GM23338 (cell line): ENCODE measurements around the gene XYLT1. TPM values are rescaled to one million over a fixed set of nuclear protein-coding genes. Genes with fewer than 3 reads are reported as not detected.

Source experiments
- ATAC-seq: fragments of 200-7000 bp; cut with Tn5 transposase; 3 replicates; pipeline ENCODE4 v1.9.1; 2020
- DNase-seq: peaks from one replicate; pipeline ENCODE4 v3.0.0-alpha.2; 2015; ENCODE audit warnings: low spot score
- H2AFZ ChIP-seq: fragments of 200-600 bp; sonication (generic); 2 replicates; pipeline ENCODE4 v1.8.0; 2016; ENCODE audit warnings: antibody characterized with exemption, mild to moderate bottlenecking, moderate library complexity
- H3F3A ChIP-seq: fragments of 200-600 bp; sonication (generic); replicated peaks from 2 replicates; pipeline ENCODE4 v1.8.0; 2017; ENCODE audit warnings: antibody characterized with exemption, mixed run types, low read depth
- H3K27ac ChIP-seq: fragments of 200-600 bp; sonication (generic); 2 replicates; pipeline ENCODE4 v1.6.1; 2016; ENCODE audit warnings: low read depth
- H3K27me3 ChIP-seq: fragments of 200-600 bp; sonication (generic); 2 replicates; pipeline ENCODE4 v1.8.0; 2016; ENCODE audit warnings: mild to moderate bottlenecking, mixed run types, moderate library complexity; ENCODE audit not compliant: insufficient read depth
- H3K36me3 ChIP-seq: fragments of 200-600 bp; sonication (generic); 2 replicates; pipeline ENCODE4 v1.8.0; 2016; ENCODE audit warnings: mild to moderate bottlenecking; ENCODE audit not compliant: insufficient read depth
- H3K4me1 ChIP-seq: fragments of 200-600 bp; sonication (generic); 2 replicates; pipeline ENCODE4 v1.8.0; 2016; ENCODE audit warnings: mild to moderate bottlenecking, moderate library complexity; ENCODE audit not compliant: insufficient read depth
- H3K4me2 ChIP-seq: fragments of 200-600 bp; sonication (generic); 2 replicates; pipeline ENCODE4 v1.7.1; 2017; ENCODE audit warnings: mixed run types
- H3K4me3 ChIP-seq: fragments of 200-600 bp; sonication (generic); 2 replicates; pipeline ENCODE4 v1.6.1; 2016; ENCODE audit warnings: mixed run types
- H3K79me2 ChIP-seq: fragments of 200-600 bp; sonication (generic); replicated peaks from 2 replicates; pipeline ENCODE4 v1.8.0; 2017; ENCODE audit warnings: mild to moderate bottlenecking; ENCODE audit not compliant: insufficient read depth
- H3K9me2 ChIP-seq: fragments of 200-600 bp; sonication (generic); 2 replicates; pipeline ENCODE4 v1.8.0; 2017; ENCODE audit not compliant: insufficient read depth
- H4K20me1 ChIP-seq: fragments of 200-600 bp; sonication (generic); replicated peaks from 2 replicates; pipeline ENCODE4 v1.8.0; 2017; ENCODE audit warnings: mild to moderate bottlenecking; ENCODE audit not compliant: insufficient read depth
- H3K27ac Mint-ChIP-seq: 2 replicates; pipeline ENCODE4 v1.8.0; 2020; ENCODE audit warnings: inconsistent platforms, mild to moderate bottlenecking, moderate library complexity, mixed read lengths
- H3K27me3 Mint-ChIP-seq: 3 replicates; pipeline ENCODE4 v1.8.0; 2022; ENCODE audit warnings: low read depth, mild to moderate bottlenecking, moderate library complexity, mixed read lengths, inconsistent platforms; ENCODE audit not compliant: insufficient read depth, poor library complexity
- H3K36me3 Mint-ChIP-seq: 3 replicates; pipeline ENCODE4 v1.8.0; 2021; ENCODE audit warnings: low read depth, mild to moderate bottlenecking, inconsistent platforms, moderate library complexity, mixed read lengths
- H3K4me1 Mint-ChIP-seq: 3 replicates; pipeline ENCODE4 v1.8.0; 2020; ENCODE audit warnings: mild to moderate bottlenecking, inconsistent platforms, mixed read lengths
- H3K4me3 Mint-ChIP-seq: 3 replicates; pipeline ENCODE4 v1.8.0; 2021; ENCODE audit warnings: moderate library complexity, mild to moderate bottlenecking, inconsistent platforms, mixed read lengths
- H3K9me3 Mint-ChIP-seq: 3 replicates; pipeline ENCODE4 v1.8.0; 2020; ENCODE audit warnings: moderate library complexity, mild to moderate bottlenecking, inconsistent platforms, mixed read lengths
- CREB1 ChIP-seq: fragments of 250-450 bp; sonication (Bioruptor Pico); IDR thresholded peaks from 2 replicates; pipeline ENCODE4 v1.5.0; 2020; ENCODE audit warnings: low read depth, mild to moderate bottlenecking, moderate library complexity
- CTCF ChIP-seq, 2 experiments: fragments of 200-600 bp in 1 of 2; sonication (generic) in 1 of 2; conservative IDR thresholded peaks; 2 replicates each; pipeline versions ENCODE4 v1.5.1 to v1.6.1; 2016 to 2017; ENCODE audit warnings: antibody characterized with exemption in 2 of 2, low read depth in 2 of 2, mild to moderate bottlenecking in 2 of 2, moderate library complexity in 1 of 2
- ETS1 ChIP-seq: IDR thresholded peaks from 2 replicates; pipeline ENCODE4 v1.6.1; 2016; ENCODE audit warnings: antibody characterized with exemption
- EZH2 ChIP-seq: fragments of 200-600 bp; sonication (generic); IDR thresholded peaks from one replicate; pipeline ENCODE4 v1.8.0; 2017; ENCODE audit warnings: antibody characterized with exemption, mild to moderate bottlenecking, low read depth; ENCODE audit not compliant: unreplicated experiment
- EZH2phosphoT487 ChIP-seq: fragments of 200-600 bp; sonication (generic); IDR thresholded peaks from one replicate; pipeline ENCODE4 v1.8.1; 2018; ENCODE audit warnings: antibody characterized with exemption; ENCODE audit not compliant: unreplicated experiment
- JUNB ChIP-seq: IDR thresholded peaks from one replicate; pipeline ENCODE4 v1.6.1; 2016; ENCODE audit warnings: antibody characterized with exemption; ENCODE audit not compliant: unreplicated experiment
- NANOG ChIP-seq: IDR thresholded peaks from 2 replicates; pipeline ENCODE4 v1.6.1; 2016; ENCODE audit warnings: antibody characterized with exemption, borderline replicate concordance
- POLR2AphosphoS5 ChIP-seq: IDR thresholded peaks from 2 replicates; pipeline ENCODE4 v1.6.1; 2016; ENCODE audit warnings: antibody characterized with exemption, low read depth
- REST ChIP-seq: IDR thresholded peaks from one replicate; pipeline ENCODE4 v1.6.1; 2018; ENCODE audit warnings: antibody characterized with exemption; ENCODE audit not compliant: unreplicated experiment
- STAT1 ChIP-seq: IDR thresholded peaks from one replicate; pipeline ENCODE4 v1.6.1; 2016; ENCODE audit warnings: antibody characterized with exemption; ENCODE audit not compliant: unreplicated experiment
- ZNF114 ChIP-seq: fragments of 250-450 bp; sonication (Bioruptor Pico); IDR thresholded peaks from 2 replicates; pipeline ENCODE4 v1.5.0; 2020; ENCODE audit warnings: mild to moderate bottlenecking, moderate library complexity
- ZNF331 ChIP-seq: fragments of 250-450 bp; sonication (Bioruptor Pico); IDR thresholded peaks from 2 replicates; pipeline ENCODE4 v1.5.0; 2020; ENCODE audit warnings: low read depth, mild to moderate bottlenecking, moderate library complexity
- ZNF462 ChIP-seq: fragments of 250-450 bp; sonication (Bioruptor Pico); IDR thresholded peaks from 2 replicates; pipeline ENCODE4 v1.5.0; 2020; ENCODE audit warnings: mild to moderate bottlenecking, moderate library complexity
- polyA plus RNA-seq: library from polyadenylated mRNA; unstranded; fragments of >200 nt; fragmentation: Nextera tagmentation; extraction: Ambion mirVana; gene quantifications from 2 replicates; pipeline ENCODE4 v1.2.1, GENCODE V29; 2016
- total RNA-seq: library from RNA; depleted of rRNA; stranded (reverse); fragments of >200 nt; shearing (Covaris generic); gene quantifications from 2 replicates; pipeline ENCODE4 v1.2.3, GENCODE V29; 2014

Gene XYLT1
- total and polyA plus RNA-seq, 2 experiments from 2014 or later: 3.5 to 24.7 TPM

- Histone ChIP-seq H3K4me2 (no peak overlapping the region), H2AFZ (no peak overlapping the region), H3K79me2 (peaks cover 77% of the 10 kb centered on the region), H3K36me3 (no peaks in the 10 kb centered on the region), H3K27ac (peak overlapping the region; percentile 86; the same call in 1 of the 2 replicates), H3K9me2 (0 out of 2 replicates have a peak, but pooled peaks cover 4% of the 10 kb centered on the region), H3F3A (no peaks in the 10 kb centered on the region), H3K27me3 (no peaks in the 10 kb centered on the region), H3K4me3 (no peak overlapping the region), H4K20me1 (no peaks in the 10 kb centered on the region), H3K4me1 (peaks cover 44% of the 10 kb centered on the region)
- ATAC-seq: no peak
- Mint-ChIP-seq H3K4me1 (peaks cover 59% of the 10 kb centered on the region), H3K36me3 (no peaks in the 10 kb centered on the region), H3K27ac (no peak overlapping the region), H3K4me3 (no peak overlapping the region), H3K9me3 (no peaks in the 10 kb centered on the region), H3K27me3 (peaks cover 8% of the 10 kb centered on the region)
- DNase-seq: no peak
- TF ChIP-seq JUNB (no peak), POLR2AphosphoS5 (no peak), ZNF331 (no peak), ZNF462 (CRISPR knock-in tag) (no peak), CTCF (conservative IDR thresholded peaks at IDR 0.05; ENCODE audit: low read depth in 2 of 2) (no peak), CREB1 (CRISPR knock-in tag) (no peak), EZH2phosphoT487 (no peak), ETS1 (no peak), ZNF114 (CRISPR knock-in tag) (no peak), REST (no peak), EZH2 (no peak), STAT1 (no peak), NANOG (no peak)
Observed at GRCh38 chr16:17366299-17366961, 104.3 kb downstream of the XYLT1 start.
